Stimulated activated CD8-positive, alpha-beta memory T cell treated with anti-CD3 and anti-CD28 coated beads, Interleukin-15, amount 100 ng/mL, for 4 hours (primary cell): Measurements from ENCODE around the gene WWOX.
"Not testable (repeated sequence)": the region's sequence is repeated elsewhere in the genome, so short reads cannot be mapped to it uniquely, and the experiment has no call there.

Experiments used
- DNase-seq, 2 donors: peaks; one replicate each; pipeline ENCODE4 v3.0.0-alpha.2; 2020; ENCODE audit warnings: low read depth in 2 of 2

Gene WWOX

DNA sequence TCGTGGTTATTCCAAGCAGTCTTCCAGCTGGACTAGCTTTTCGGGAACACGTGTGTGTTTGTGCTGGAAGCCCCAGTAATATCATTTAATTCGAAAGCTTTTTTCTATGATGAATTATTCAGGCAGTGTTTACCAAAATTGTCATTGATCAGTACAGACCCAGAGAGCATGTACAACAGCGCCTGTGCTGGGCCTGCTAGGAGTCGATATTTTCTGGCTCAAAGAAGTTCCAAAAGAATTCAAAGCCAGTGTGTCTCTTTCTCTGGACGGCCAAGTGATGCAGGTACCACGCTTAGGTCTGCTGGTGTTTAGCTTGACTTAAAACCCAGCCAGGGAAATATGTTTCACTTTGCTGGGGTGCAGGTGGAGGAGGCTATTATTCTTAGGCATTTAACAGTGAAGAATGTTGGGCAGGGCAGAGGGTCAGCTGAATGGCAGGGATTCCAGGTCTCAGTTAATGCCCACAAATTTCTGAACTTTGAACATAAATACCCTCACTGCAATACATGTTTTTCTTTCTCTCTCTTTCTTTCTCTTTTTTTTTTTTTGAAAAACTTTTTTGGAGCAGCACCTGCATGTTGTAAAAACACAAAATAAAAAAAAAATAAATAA is 401.3 kb downstream of the WWOX start:
- DNase-seq, result no peak

DNA sequence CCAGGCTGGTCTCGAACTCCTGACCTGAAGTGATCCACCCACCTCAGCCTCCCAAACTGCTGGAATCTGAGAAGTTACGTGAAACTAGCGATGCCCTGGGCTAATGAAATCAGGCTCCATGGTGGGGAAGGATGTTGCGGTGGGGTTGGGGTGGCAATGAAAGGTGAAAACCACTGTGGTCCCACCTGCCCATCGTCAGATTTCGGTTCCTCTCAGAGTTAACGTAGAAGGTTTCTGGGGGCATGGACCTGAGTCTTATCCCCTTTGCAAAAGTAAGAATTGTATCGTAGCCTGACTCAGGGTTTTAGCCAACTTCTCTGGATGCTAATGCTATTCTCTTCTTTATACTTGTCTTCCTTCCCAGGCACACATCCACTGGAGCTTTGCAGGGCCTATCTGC is 402.3 kb downstream of the WWOX start:
- no peak for DNase-seq

DNA sequence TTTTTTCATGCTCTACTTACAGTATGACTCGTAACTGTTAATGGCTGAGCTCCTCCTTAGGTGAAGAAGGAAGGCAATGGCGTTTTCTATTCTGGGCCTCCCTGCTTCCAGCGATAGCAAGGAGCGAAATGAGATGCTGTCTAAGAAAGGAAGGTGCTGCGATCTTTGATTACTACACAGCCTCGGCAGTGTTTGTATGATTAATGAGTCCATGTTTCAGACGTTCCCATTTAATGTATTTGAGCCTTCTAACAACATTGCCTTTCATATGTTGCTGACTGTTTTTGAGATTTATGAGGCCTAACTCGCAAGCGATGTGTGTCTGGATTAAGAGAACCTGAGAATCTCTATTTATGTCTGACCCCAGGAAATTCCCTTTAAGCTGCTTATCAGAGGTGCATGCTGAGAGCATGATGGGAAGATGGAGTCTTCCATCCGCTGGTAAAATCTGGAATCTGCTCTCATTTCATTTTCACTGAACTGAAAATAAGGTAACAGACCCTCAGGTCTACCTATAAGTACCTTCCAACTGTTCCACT is 403.4 kb downstream of the WWOX start:
- DNase-seq, result no peak

GRCh38 chr16:78503602-78504001 is 404.1 kb downstream of the WWOX start:
- peak in 1 of 2 donors; percentile 3 for DNase-seq

DNA sequence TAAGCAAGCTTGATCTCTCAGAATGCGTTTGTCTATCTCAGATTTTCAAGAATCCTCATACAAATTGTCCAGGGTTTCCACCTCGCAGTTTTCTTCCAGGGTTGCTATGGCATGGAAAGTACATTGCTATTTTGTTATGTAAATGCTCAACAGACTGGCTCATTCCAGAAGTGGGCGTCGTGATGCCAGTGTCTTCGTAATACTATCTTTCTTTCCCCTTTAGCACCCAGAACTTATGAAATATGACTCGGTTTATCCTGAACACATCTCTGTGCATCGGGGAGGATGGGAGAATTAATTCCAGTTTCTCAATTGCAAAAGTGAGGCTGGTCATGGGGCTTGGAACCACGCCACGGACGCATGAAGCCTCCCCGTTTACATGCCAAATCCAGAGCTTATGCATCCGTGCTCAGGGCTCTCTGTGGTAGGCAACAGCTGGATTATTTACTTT is 405.0 kb downstream of the WWOX start:
- DNase-seq, result no peak

DNA sequence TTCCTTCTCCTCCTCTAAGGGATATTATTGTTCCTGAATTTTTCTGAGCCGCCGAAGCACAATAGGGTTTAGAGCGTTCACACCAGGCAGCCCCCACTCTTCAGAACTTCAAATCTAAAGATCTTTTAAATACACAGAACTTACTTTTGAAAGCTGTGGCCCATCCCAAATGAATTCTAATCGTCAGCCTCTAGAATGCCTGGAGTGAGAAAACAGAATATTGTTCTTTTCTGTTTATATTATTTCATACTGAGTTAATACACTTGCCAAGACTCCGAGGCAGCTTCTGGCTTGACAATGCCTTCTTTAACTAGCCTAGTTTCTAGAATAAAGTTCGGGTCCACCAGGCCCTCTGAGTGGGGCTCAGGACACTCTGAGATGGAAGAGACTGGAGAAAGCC is 405.6 kb downstream of the WWOX start:
- DNase-seq, result no peak

- DNase-seq, result no peak
Observed at GRCh38 chr16:78505544-78506366, 406.3 kb downstream of the WWOX start.

DNA sequence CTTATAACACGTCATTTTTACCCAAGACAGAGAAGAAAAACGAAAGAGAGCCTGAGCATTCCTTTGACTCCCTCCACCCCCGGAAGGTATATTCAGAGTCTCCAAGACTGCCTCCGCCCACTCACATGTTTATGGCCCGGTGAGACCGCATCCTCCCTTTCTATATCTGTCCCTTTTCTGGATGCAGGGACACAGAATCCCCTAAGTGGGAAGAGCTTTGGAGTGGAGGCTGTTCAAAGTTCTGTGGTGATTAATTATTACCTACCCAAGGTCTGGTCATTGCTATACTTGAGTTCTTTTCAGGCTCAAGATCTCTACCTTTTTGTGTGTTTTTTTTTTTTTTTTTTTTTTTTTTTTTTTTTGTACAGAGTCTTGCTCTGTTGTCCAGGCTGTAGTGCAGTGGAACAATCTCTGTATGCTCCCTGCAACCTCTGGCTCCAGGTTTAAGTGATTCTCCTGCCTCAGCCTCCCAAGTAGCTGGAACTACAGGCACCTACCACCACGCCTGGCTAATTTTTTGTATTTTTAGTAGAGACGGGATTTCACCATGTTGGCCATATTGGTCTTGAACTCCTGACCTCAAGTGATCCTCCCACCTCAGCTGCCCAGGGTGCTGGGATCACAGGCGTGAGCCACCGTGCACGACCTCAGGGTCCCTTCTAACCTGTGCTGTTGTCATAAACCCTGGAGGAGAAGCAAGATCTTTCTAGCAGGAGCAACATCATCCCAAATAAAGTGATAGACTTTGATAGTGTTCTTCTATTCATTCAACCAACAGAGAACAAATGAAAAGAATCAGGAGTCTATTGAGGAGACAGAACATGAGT is 407.1 kb downstream of the WWOX start:
- DNase-seq, result no peak

DNA sequence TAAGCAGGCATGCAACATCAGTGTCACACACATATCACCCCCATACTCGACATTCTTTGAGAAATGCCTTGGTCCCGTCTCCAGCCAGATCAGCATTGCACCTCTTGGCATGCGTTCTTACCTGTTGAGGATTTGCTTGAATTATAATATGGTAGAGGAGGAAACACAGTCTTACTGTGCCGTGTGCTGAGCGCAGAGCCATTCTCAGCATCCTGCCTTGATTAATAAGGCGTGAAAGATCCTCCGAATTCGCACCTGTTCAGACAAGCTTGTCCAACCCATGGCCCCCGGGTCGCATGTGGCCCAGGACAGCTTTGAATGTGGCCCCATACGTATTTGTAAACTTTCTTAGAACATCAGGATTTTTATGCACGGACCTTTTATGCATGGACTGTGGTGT is 408.1 kb downstream of the WWOX start:
- no peak for DNase-seq

- no peak for DNase-seq
Observed at GRCh38 chr16:78509965-78510364, 410.5 kb downstream of the WWOX start.

DNA sequence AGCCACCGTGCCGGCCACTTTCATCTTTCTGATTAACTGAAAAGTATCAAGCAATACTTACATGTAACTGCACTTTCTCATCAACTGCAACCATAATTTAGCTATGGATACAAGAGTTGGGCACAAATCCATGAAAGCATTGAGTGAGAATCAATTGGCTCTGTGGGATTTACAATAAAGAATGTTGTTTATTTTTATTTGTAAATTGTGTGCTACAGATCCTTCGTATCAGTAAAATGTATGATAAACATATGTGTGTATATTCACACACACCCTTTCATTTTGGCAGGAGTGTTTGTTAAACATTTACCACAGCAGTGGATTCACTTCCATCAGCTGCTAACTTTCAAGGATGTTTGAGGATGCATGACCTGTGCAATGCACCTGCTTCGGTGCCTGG is 411.0 kb downstream of the WWOX start:
- DNase-seq, result no peak

DNA sequence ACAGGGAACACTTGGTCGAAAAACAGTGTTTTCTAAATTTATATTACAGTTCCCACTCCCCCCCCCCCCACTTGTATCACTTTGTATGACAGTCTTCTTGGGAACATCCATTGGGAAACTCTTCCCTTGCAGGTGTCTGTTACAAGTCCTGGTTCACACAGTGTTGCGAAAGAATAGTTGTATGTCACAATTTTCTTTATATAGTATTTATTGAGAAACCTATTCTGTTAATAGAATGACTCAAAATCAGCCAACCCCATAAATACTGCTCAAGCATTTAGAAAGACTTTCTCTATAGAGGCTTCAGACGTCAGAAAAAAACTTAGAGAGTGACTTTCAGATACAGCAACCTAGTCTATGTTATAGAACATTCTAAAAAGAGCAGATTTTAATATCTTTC is 414.4 kb downstream of the WWOX start:
- no peak for DNase-seq

DNA sequence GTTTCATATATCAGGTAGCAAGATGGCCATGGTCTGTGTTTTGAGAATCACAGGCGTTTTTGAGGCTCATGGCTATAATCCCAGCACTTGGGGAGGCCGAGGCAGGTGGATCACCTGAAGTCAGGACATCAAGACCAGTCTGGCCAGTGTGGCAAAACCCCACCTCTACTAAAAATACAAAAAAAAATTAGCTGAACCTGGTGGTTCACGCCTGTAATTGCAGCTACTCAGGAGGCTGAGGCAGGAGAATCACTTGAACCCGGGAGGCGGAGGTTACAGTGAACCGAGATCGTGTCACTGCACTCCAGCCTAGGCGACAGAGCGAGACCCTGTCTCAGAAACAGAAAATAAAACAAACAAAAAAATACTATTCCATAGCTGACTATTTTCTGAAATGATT is 415.4 kb downstream of the WWOX start:
- DNase-seq, result not testable (repeated sequence)

- DNase-seq, result no peak
Observed at GRCh38 chr16:78515421-78515820, 416.0 kb downstream of the WWOX start.

DNA sequence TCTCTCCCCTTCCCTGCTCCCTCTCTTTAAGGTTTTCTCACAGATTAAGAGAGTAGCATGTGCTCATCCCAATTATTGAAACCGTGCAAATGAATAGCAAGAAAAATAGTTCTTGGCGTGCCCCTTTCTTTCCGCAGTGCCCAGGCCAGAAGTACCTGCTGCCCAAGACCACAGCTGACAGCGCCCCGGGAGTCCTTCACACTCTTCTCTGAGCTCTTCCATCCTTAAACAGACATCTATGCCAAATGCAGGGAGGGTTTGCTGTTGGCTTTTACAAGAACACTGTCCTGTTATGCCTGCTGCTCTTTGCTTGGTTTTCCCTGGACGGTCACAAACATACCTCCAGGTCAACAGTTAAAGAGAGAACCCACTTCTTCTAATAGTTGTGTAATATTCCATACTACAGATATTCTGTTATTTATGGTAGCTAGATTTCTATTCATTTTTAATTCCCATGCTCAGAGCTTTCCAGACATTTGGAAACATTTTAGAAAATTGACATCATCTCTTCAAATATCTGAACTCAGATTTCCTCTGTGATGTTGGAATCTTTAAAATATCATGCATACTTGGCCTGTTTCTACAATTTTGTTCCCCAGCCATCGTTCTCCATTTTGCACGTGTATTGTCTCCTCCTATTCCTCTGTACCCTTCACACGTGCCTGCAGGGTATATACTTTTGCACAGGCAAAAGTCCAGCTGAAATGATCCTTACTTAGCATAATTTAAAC is 416.7 kb downstream of the WWOX start:
- DNase-seq, result no peak

DNA sequence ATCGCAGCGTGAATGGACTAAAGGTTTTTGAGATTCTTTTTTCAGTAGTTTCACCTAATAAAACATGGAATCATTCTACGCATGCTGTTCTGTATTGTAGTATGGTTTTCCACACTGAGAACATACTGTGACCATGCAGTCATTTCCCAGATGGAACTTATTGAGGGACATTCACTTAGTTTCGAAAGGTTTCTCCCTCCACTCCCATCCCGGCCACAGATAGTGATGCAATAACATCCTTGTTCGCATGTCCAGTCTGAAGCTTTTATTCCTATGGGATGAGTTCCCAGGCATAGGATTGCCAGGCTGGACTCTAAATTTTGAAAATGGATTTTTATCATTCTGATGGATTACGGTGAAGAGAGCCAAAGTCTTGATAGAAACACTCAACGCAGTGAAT is 420.4 kb downstream of the WWOX start:
- no peak for DNase-seq

DNA sequence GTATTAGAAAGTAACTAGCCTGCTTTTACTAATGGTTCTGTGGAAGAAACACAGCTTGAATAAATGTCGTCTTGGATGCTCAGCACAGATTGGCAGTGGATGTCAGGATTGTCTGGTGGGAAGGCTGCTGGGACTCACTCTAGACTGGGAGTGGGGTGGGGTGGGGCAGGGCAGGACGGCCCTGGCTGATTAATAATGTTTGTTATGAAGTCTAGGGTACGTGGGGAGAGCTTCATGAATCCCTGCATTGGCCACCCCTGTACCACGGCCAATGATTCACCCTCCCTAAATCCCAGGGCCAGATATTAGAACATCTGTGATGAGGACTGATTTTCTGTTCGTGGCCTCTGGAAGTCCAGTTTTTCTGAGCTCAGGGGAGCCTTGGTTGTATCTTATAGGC is 421.0 kb downstream of the WWOX start:
- no peak for DNase-seq

DNA sequence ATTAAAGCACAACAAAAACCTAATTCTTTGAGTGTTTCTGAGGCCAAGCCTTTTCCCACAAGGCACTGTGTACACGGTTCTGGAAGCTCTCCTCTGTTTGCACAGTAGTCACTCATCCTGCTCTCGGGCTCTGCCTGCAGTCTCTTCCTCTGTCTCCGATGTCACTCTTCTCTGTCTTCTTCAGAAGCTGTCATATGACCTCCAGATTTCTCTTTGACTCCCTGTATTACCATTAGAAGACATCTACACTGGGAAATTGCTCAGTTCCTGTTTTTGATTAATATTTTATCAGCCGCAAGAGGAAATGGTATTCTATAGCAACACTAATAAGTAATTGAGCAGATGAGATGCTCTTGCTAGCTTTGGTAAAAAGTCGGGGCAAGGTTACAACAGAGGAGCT is 422.9 kb downstream of the WWOX start:
- no peak for DNase-seq

- DNase-seq, result no peak
Observed at GRCh38 chr16:78523212-78523985, 423.9 kb downstream of the WWOX start.

DNA sequence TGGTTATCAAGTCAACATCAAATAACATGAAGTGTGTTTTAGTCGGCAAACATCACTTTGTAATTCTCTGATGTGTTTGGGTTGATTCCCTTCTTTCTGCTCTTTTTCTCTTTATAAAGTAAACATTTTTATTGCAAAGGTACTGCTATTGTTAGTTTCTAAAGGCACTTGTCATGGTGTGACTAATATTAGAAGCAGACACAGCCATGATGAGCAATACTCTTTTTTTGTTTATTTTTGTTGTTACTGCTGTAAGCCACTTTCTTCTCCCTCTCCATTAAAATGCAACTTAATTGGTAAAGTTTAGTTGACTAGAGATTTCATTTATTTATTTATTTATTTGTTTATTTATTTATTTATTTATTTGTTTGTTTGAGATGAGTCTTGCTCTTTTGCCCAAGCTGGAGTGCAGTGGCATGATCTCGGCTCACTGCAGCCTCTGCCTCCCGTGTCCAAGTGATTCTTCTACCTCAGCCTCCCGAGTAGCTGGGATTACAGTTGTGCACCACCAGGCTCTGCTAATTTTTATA is 424.7 kb downstream of the WWOX start:
- no peak for DNase-seq

DNA sequence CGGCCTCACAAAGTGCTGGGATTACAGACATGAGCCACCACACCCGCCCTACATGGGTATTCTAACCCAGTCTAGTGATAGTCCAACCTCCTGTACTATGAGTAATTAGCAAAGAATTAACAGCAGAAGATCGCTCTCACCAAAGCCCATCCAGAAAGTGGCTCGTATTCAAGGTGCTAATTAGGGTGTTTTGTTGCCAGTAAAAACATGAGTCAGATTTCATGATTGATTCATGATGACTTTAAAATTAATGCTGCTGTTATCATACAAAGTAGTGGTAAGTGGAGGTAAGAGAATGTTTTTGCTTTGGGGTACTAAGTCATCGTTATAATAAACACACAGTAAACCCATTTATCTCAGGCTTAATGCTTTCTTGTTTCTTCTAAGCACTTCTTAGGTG is 428.8 kb downstream of the WWOX start:
- no peak for DNase-seq
